ENCODE data around the gene MMD2.

MMD2 gene

DNA sequence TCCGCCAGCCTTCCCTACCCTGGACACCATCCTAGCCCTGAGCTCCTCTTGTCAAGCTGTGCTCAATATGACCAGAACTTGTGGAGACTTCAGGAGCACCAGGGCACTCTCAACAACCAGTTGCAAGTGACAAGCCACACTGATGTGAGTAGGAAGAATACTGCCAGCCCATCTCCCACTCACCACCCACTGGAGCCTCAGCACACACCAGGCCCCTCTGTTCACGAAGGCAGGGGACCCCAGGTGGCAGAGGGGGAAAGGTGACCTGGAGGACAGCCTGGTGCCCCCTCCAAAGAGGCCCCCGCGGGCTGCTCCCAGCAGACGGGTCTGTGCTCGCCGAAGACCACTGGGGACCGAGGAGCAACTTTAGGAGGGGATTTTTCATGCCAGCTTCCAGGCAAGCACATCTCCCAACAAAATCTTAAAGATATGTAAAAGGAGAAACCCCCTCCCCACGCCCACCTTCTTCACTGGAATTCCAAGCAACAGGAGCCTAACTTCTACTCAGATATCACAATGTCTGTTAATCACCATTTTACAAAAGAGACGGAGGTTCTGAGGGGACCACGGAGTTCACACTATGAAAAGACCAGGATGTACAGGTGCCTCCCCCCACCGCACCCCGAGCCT, 1.0 kb downstream of the MMD2 start:
- peak; percentile 49 for DNase-seq

DNA sequence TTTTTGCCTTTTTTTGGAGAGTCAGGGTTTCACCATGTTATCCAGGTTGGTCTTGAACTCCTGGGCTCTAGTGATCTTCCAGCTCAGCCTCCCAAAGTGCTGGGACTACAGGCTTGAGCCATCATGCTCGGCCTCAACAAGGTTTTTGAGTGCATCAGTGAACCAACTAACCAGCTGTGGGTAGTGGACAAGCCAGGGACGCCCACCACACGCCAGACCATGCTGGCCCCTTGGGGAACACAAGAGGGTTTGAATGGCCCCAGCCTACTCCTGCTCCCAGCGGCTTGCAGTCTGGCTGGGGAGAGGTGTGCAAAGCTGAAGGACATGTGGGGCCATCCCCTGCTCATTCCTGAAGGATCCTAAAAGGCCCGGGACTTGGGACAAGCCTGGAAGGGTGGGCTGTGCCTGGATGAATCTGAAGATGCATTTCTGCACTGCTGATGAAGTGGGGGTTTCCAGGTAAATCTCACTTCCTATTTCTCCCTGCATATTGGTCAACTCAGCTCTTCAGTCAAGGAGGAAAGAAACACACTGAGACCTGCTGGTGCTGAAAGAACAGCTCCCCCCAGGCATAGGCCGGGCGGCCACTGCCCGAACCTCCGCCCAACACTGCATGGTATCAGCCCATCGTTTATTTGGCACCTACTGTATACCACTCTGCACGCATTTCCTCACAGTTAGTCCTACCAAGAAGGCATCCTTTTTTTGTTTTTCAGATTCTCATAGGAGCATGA, 6.9 kb downstream of the MMD2 start:
- DNase-seq, result no peak

DNA sequence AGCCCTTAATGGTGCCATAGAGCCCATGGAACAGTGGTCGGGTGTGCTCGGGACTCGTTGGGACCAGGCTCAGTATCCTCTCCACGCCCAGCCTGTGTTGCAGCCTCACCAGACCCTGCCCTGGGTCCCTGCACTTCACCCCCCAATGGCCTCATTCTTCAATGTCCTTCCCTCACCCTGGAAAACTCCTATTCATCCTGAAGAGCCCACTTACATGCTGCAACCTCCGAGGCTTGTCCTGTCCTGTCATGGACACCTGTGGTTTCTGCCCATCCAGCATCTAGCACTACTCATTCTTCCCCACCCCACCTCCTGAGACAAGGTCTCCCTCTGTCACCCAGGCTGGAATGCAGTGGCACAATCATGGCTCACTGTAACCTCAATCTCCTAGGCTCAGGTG, 7.7 kb downstream of the MMD2 start:
- DNase-seq, result no peak

DNA sequence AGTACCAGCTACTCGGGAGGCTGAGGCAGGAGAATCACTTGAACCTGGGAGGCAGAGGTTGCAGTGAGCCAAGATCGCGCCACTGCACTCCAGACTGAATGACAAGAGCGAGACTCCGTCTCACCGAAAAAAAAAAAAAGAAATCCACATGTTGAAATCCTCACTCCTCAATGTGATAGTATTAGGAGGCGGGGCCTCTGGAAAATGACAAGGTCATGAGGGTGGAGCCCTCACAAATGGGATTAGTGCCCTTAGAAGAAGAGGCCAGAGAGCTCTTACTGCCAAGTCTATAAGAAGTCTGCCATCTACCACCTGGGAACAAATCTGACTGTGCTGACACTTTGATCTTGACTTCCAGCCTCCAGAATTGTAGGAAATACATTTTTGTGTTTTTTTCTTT, 10.6 kb downstream of the MMD2 start:
- DNase-seq, result peak; percentile 50

DNA sequence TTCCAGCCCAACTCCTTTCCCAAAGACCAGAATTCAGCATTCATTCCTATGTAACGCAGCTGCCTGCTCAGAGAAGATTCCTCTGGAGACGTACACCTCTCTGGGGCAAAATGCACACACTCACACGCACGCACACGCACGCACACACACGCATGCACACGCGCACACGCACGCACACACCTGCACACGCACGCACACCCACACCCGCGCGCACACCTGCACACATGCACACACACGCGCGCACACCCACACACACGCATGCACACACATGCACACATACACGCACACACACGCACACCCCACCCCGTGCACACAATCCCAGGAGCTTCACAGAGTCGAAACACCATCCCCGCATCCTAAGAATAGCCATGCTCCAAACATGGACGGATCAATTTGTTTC, 13.0 kb downstream of the MMD2 start:
- no peak for DNase-seq

DNA sequence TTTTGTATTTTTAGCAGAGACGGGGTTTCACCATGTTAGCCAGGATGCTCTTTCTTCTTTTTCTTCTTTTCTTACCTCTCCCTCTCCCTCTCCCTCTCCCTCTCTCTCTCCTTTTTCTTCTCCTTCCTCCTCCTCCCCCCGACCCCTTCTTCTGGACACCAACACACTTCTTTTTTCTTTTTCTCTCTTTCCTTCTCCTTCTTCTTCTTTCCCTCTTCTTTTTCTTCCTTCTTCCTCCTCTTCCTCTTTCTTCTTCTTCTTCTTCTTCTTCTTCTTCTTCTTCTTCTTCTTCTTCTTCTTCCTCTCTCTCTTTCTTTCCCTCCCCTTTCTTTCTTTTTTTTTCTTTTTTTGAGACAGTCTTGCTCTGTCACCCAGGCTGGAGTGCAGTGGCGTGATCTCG, 14.0 kb downstream of the MMD2 start:
- DNase-seq, result no peak

DNA sequence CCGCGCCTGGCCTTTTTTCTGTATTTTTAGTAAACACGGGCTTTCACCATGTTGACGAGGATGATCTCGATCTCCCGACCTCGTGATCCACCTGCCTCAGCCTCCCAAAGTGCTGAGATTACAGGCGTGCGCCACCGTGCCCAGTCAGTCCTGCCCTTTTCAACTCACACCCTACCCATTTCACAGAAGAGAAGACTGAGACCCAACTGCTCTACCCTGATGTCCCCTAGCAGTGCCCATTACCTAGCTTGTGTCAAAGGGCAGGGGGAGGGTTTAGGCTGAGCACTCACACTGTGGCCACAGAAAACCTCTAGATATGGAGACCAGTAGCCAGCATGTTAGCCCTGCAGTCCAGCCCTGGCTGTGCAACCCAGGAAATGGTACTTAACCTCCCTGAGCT, 15.7 kb downstream of the MMD2 start:
- DNase-seq, result no peak

DNA sequence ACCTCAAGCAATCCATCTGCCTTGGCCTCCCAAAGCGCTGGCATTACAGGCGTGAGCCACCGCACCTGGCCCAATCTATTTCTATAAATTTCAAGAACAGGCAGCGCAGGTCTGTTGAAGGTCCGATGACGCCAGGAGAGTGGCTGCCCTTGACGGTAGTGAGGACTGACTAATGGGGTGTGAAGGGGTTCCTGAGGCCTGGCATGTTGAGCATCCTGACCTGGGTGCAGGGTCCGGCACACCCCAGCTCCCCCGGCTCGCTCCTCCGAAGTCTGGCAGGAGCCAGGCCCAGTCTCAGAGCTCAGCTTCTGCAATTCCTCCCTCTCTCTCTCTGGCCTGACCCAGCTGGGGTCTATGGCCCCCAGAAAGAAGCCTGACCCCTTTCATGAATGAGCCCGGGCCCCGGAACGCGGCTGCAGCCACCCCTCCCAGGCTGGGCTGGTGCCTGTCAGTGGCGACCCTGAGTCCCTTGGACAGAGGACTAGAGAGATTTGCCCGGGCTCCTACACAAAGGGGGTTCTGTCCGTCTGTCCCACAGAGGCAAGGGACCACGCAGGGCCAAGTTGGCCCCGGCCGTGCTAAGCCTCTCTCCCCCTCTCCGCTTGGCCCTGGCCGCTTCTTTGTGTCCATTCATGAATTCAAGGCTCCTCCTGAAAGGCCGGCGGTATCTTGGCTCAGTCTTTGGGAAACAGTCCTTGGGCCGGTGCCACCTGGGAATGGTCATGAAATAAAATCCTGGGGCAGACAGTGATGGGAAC, 18.8 kb downstream of the MMD2 start:
- no peak for DNase-seq

DNA sequence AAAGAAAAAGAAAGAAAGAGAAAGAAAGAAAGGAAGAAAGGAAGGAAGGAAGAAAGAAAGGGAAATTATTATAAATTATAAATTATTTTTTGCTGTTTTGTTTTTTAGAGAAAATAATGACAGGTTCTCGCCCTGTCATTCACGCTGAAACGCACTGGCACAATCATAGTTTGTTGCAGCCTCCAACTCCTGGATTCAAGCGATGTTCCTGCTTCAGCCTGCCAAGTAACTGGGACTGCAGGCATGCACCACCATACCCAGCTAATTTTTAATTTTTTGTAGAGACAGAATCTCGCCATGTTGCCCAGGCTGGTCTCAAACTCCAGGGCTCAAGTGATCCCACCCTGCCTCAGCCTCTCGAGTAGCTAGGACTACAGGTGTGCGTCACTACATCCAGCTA, 21.6 kb downstream of the MMD2 start:
- no peak for DNase-seq

DNA sequence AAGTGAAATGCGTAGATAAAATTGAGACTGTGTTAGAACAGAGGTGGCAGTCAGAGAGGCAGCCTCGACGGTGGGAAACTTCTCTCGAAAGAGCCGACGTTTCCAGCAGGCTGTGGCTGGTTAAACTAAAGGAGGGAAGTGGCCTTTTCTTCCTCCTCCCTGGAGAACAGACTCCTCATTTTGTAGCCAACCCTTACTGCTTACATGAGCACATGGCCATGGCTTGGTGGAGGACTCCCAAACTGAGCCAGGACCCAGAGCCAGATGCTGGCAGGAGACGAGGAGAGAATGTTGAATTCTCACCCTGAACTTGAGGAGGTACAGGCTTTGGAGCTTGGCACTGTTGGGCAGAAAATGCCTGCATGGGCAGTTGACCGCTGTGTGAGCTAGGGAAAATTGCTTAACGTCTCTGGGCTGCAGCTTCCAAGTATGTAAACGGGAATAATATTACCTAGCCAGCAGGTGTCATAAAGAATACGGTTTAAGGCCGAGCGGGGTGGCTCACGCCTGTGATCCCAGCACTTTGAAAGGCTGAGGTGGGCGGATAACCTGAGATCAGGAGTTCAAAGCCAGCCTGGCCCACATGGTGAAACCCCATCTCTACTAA, 24.5 kb downstream of the MMD2 start:
- no peak for DNase-seq

DNA sequence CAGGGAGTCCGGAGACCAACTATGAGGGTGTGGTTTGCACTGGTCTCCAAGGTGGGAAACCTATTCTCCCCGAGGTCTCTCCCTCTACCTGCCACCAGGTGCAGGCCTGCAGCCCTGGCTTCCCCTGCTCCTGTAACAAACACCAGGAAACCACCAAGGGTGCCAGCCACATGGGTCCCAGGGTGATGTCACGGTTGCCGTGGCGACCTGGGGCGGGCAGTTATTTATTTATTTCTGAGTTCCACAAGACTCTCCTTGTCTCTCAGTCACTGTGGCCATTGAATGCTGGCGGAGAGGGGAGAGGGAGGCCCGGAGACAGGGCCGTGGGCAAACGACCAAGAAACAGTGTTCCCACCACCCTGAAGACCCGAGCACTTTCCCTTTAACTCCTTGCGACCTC, 27.0 kb downstream of the MMD2 start:
- no peak for DNase-seq

DNA sequence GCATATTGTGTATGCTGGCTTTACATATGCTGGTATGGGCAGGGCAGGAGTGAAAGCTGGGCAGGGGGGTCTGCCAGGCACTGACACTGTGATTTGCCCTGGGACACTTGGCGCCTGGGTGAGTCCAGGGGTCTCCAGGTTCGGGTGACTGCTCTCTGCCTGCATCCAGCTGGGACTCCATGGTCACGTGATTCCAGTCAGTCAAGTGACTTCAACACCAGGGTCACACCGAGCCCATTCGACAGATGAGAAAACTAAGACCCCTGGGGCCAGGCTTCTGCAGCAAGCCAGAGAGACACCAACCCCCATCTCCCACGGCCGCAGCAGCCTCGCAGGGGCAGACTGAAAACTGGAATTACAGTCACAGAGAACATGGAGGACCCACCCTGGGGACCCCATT, 30.0 kb downstream of the MMD2 start:
- no peak for DNase-seq

DNA sequence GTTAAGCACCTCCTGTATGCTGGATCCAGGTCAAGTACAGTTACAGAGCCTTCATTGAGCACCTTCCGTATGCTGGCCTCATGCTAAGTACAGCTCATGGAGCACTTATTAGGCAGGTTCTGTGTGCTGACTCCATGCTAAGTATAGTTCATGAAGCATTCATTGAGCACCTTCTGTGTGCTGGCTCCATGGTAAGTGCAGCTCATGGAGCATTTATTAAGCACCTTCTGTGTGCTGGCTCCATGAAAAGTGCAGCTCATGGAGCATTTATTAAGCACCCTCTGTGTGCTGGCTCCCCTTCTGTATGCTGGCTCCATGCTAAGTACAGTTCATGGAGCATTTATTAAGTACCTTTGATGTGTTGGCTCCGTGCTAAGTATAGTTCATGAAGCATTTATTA, 30.5 kb downstream of the MMD2 start:
- no peak for DNase-seq

DNA sequence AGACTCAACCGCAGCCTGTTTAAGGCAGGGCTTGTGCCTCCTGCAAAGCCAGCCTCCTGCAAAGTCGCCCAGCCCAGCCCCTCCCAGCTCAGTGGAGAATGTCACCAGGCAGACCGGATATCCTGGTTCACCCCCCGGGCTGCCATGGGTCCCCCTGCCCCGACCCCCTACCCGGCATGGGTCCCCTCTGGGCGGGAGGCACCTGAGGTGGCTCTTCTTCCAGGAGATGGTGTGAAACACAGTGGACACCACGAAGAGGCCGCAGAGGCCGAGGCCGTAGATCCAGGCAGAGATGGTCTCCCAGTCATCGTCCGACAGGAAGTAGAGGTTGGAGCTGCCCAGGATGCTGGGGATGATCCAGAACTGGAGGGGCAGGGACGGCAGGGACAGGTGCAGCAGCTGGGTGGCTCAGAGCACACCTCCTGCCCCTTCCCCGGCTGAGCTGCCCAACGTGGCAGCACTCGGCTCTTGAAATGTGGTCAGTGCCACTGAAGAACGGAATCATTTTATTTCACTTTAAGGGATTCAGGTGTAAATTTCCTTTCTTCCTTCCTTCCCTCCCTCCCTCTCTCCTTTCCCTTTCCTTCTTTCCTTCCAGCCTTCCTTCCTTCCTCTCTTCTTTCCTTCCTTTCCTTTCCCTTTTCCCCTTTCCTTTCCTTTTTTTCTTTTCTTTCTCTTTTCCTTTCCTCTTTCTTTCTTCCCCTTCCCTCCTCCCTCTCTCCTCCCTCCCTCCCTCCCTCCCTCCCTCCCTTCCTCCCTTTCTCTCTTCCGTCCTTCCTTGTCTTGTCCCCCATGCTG, 38.8 kb downstream of the MMD2 start:
- DNase-seq, result no peak

DNA sequence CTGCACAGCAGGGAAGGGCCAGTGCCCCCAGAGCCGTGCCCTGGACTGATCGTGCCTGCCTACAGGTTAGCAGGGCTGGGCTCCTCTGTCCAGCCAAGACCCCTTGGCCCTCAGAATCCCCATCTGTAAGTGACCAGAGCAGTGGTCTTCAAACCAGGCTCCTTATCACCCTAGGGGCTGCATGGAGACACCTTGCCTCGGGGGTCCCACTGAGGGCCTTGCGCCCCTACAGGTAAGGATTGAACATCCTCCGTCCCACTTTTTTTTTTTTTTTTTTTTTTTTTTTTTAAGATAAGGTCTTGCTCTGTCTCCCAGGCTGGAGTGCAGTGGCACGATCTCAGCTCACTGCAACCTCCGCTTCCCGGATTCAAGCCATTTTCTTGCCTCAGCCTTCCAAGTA, 42.9 kb downstream of the MMD2 start:
- no peak for DNase-seq

DNA sequence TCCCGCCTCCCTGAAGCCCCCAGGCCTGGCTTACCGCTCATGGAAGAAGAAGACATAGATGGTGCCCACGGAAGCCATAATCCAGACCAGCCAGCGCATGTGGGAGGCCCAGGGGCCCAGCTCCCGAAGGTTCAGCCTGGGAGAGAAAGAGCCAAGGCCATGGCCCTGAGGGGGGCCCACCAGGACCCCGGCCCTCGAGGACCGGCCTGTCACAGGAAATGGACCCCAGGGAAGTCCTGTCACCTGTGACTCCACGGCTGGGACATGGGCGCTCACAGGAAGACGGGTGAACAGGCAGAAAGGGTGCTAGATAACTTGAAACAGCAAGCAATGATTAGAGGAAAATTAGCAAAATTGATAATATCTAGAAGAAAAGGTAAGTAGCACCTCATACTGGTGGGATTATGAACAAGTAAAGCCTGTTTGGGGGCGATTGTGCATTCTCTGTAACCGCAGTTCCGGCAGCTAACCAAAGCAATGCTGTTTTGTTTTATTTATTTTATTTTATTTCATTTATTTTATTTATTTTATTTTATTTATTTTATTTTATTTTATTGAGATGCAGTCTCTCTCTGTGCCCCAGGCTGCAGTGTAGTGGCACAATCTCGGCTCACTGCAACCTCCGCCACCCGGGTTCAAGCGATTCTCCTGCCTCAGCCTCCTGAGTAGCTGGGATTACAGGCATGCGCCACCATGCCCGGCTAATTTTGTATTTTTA, 47.7 kb downstream of the MMD2 start:
- DNase-seq, result no peak

DNA sequence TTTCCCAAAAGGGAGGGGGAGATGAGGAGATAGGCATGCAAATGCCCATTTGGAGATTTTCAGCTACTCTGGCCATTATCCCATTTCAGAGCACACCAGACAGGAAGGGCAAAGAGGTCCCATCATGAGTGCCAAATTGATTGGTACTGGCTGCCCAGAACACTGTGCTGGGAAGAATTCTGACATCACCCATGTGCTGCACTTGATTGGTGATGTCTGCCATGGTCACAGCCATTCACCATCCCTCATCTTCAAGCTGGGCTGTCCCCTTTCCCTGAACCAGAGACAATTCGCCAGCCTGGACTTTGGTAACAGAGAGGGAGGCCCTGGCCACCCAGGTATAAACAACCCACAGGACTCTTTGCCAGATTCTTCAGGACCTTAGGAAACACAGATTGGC, 52.3 kb downstream of the MMD2 start:
- DNase-seq, result no peak

DNA sequence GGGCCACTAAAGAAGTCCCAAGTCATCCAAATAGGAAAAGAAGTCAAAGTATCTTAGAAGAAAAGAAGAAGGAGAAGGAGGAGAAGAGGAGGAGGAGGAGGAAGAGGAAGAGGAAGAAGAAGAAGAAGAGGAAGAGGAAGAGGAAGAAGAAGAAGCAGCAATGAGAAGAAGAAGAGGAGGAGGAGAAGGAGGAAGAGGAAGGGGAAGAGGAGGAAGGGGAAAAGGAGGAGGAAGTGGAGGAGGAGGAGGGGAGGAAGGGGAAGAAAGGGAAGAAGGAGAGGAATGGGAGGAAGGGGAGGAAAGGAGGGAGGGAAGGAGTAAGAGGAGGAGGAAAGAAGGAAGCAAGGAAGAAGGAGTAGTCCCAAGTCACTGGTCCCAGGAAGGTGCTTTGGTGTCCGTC, 53.8 kb downstream of the MMD2 start:
- no peak for DNase-seq

DNA sequence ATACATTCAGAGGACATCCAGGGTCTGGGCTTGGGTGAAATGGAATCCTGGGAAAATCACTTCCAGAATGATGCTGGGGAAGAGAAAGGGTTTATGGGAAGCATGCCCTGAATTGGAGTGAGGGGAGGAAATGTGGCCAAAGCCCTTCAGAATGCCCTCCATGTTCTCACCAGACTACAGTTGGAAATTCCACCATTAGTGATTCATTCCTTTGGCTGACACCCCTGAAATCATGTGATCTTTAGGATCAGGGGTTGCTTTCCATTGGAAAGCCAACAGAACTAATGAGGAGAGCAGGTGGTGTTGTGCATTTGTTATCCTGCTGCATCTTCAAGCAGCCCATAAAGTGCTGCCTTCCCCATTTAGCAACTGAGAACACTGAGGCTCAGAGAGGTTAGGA, 54.6 kb downstream of the MMD2 start:
- no peak for DNase-seq

DNA sequence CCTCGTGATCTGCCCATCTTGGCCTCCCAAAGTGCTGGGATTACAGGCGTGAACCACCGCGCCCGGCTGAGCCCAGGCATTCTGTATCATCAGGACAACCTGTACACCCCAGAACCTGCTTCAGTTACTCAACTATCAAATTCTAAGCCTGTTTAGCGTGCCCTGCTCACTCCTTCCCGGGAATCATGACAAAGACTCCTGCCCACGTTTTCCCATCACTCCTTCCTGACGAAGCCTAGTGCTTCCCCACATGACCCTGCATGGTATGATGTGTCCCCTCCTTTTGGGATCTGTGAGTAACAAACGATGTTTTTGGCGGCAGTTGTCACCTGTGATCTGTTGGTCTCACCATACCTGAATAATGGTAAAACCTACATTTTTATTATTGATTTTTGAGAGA, 63.2 kb downstream of the MMD2 start:
- DNase-seq, result no peak

DNA sequence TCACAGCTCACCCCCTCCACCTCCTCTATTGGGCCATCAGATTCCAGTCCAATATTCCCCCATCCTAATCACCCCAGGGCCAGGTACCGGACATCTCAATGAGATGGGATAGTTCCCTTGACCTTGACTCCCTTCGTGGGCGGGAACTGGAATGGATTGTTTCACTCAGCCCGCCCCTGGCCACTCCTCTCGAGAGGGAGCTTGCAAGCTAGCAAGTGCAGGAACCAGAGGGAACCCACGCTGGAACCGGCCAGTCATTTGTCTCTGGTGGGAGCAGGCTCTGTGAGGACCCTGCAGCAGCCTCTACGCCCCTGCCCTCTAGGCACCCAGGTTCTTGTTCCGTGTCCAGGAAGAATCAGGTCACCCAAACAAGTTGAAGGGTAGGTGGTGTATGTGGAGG, 64.5 kb downstream of the MMD2 start:
- no peak for DNase-seq

DNA sequence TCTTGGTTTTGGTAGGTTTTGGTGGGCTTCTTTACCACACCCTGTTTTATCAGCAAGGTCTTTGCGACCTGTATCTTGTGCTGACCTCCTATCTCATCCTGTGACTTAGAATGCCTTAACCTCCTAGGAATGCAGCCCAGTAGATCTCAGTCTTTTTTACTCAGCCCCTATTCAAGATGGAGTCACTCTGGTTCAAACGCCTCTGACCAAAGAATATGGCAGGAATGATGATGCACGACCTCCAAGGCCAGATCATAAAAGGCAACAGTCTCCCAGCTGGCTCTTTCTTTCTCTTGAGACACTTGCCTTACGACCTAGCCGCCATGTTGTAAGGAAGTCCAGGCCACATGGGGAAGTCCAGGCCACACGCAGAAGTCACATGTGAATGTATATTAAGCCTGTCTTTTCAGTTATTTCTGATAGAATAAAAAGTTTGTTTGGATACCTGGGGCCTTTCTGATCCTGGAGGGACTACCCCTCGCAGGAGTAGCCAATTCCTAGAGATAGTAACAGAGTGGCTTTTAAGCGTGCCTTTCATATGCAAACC, 65.0 kb downstream of the MMD2 start:
- no peak for DNase-seq
